SU-DHL-6 (cell line): ENCODE results near the gene SRP68.

Source experiments
- H2AFZ ChIP-seq: fragments of 200-600 bp; sonication (generic); 2 replicates; pipeline ENCODE4 v1.6.1; 2014; ENCODE audit warnings: low read depth, mild to moderate bottlenecking, moderate library complexity, mixed read lengths, antibody characterized with exemption, low read length; ENCODE audit not compliant: severe bottlenecking
- H3F3A ChIP-seq: fragments of 200-600 bp; shearing (Covaris generic); 2 replicates; pipeline ENCODE4 v1.6.0; 2016; ENCODE audit warnings: antibody characterized with exemption, mild to moderate bottlenecking; ENCODE audit not compliant: insufficient read depth
- H3K27ac ChIP-seq: fragments of 200-600 bp; sonication (generic); 2 replicates; pipeline ENCODE4 v1.5.1; 2016; ENCODE audit warnings: low read depth, mild to moderate bottlenecking, low read length, moderate library complexity, mixed read lengths
- H3K27me3 ChIP-seq: fragments of 200-600 bp; sonication (generic), shearing (Covaris generic); 2 replicates; pipeline ENCODE4 v1.6.0; 2014; ENCODE audit warnings: mild to moderate bottlenecking, low read length
- H3K36me3 ChIP-seq: fragments of 200-600 bp; sonication (generic); 2 replicates; pipeline ENCODE4 v1.6.1; 2014; ENCODE audit warnings: mild to moderate bottlenecking, low read length, mixed read lengths
- H3K4me2 ChIP-seq: fragments of 300-600, 200-600 bp; shearing (Covaris generic), sonication (generic); 2 replicates; pipeline ENCODE4 v1.6.0; 2014; ENCODE audit warnings: low read length, low read depth, mild to moderate bottlenecking; ENCODE audit not compliant: poor library complexity, severe bottlenecking
- H3K4me3 ChIP-seq: fragments of 200-600 bp; sonication (generic); 2 replicates; pipeline ENCODE4 v1.5.1; 2014; ENCODE audit warnings: antibody characterized with exemption, low read length, mild to moderate bottlenecking, mixed read lengths; ENCODE audit not compliant: insufficient read depth, poor library complexity, severe bottlenecking
- H3K79me2 ChIP-seq: fragments of 200-600 bp; sonication (generic); 2 replicates; pipeline ENCODE4 v1.6.1; 2014; ENCODE audit warnings: mild to moderate bottlenecking, low read length, moderate library complexity; ENCODE audit not compliant: insufficient read depth
- H3K9ac ChIP-seq: fragments of 200-600 bp; sonication (generic); 2 replicates; pipeline ENCODE4 v1.7.0; 2014; ENCODE audit warnings: mild to moderate bottlenecking, low read length
- H3K9me2 ChIP-seq: fragments of 200-600 bp; sonication (generic); replicated peaks from 2 replicates; pipeline ENCODE4 v1.6.1; 2014; ENCODE audit warnings: low read length; ENCODE audit not compliant: insufficient read depth
- H3K9me3 ChIP-seq: fragments of 200-600 bp; sonication (generic); 2 replicates; pipeline ENCODE4 v1.6.1; 2014; ENCODE audit warnings: low read length, mixed read lengths; ENCODE audit not compliant: insufficient read depth
- H4K20me1 ChIP-seq: fragments of 200-600 bp; sonication (generic); 2 replicates; pipeline ENCODE4 v1.6.1; 2014; ENCODE audit warnings: low read depth, mild to moderate bottlenecking, antibody characterized with exemption, low read length, moderate library complexity, mixed read lengths
- EZH2phosphoT487 ChIP-seq: fragments of 200-600 bp; sonication (generic), shearing (Covaris generic); conservative IDR thresholded peaks from 2 replicates; pipeline ENCODE4 v1.6.1; 2018; ENCODE audit warnings: mild to moderate bottlenecking, antibody characterized with exemption, low read length, moderate library complexity, mixed read lengths
- TF ChIP-seq, protein P1 (sequence below): fragments of 200-600 bp; sonication (generic); IDR thresholded peaks from one replicate; pipeline ENCODE4 v1.5.1; 2017; ENCODE audit warnings: antibody characterized with exemption, mild to moderate bottlenecking, low read length, moderate library complexity; ENCODE audit not compliant: insufficient read depth, poor library complexity, severe bottlenecking

SRP68 gene

DNA sequence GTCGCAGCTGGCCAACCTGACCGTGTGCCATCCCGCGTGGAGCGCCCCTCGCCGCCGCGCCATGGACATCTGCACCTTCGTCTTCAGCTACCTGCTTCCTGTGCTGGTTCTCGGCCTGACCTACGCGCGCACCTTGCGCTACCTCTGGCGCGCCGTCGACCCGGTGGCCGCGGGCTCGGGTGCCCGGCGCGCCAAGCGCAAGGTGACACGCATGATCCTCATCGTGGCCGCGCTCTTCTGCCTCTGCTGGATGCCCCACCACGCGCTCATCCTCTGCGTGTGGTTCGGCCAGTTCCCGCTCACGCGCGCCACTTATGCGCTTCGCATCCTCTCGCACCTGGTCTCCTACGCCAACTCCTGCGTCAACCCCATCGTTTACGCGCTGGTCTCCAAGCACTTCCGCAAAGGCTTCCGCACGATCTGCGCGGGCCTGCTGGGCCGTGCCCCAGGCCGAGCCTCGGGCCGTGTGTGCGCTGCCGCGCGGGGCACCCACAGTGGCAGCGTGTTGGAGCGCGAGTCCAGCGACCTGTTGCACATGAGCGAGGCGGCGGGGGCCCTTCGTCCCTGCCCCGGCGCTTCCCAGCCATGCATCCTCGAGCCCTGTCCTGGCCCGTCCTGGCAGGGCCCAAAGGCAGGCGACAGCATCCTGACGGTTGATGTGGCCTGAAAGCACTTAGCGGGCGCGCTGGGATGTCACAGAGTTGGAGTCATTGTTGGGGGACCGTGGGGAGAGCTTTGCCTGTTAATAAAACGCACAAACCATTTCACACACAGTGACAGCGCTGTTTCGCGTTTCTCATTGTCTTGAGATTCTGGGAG is 4.7 kb upstream of the SRP68 start:
- Histone ChIP-seq H3K27me3 (no peaks in the 10 kb centered on the region), H3K9ac (no peak overlapping the region)

DNA sequence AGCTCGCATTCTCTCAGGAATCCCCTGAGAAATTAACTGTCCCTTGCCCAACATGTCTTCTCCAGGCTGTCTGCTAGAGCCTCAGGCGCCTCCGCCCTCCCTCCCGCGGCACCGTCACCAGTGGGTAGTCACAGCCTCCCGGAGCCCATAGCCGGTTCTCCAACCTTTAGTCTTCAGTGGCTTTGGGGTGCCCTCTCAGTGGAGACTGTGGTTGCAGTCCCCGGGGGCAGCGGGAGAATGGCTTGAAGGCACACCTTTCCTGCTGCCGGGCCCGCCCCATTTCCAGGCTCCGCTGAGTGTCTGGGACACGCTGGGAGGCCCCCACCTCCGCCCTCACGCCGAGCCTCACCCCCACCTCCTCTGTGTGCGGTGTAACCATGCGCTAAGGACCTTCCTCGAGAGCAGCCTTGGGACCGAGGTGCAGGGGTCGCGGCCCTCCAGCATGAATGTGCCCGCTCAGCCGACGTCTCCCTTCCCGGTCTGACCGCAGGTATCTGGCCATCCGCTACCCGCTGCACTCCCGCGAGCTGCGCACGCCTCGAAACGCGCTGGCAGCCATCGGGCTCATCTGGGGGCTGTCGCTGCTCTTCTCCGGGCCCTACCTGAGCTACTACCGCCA is 3.9 kb upstream of the SRP68 start:
- Histone ChIP-seq H3K79me2 (peaks cover 17% of the 10 kb centered on the region), H3K4me2 (no peak overlapping the region), H4K20me1 (no peaks in the 10 kb centered on the region), H3K27me3 (no peaks in the 10 kb centered on the region), H3K9me3 (no peaks in the 10 kb centered on the region), H3F3A (peaks cover 8% of the 10 kb centered on the region), H3K27ac (no peak overlapping the region), H3K9me2 (no peaks in the 10 kb centered on the region), H3K36me3 (no peaks in the 10 kb centered on the region), H2AFZ (no peak overlapping the region), H3K9ac (no peak overlapping the region), H3K4me3 (no peak overlapping the region)
- TF ChIP-seq, protein P1, sequence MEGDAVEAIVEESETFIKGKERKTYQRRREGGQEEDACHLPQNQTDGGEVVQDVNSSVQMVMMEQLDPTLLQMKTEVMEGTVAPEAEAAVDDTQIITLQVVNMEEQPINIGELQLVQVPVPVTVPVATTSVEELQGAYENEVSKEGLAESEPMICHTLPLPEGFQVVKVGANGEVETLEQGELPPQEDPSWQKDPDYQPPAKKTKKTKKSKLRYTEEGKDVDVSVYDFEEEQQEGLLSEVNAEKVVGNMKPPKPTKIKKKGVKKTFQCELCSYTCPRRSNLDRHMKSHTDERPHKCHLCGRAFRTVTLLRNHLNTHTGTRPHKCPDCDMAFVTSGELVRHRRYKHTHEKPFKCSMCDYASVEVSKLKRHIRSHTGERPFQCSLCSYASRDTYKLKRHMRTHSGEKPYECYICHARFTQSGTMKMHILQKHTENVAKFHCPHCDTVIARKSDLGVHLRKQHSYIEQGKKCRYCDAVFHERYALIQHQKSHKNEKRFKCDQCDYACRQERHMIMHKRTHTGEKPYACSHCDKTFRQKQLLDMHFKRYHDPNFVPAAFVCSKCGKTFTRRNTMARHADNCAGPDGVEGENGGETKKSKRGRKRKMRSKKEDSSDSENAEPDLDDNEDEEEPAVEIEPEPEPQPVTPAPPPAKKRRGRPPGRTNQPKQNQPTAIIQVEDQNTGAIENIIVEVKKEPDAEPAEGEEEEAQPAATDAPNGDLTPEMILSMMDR = no peak
- TF ChIP-seq EZH2phosphoT487 = no peak

More for the DNA sequence above, 4.7 kb upstream of the SRP68 start:
- H3K79me2 ChIP-seq = peaks cover 10% of the 10 kb centered on the region
- no peak for TF ChIP-seq EZH2phosphoT487
- TF ChIP-seq, protein P1 = no peak
- no peaks in the 10 kb centered on the region for H3K36me3 ChIP-seq
- no peak overlapping the region for H2AFZ ChIP-seq
- H3K4me2 ChIP-seq = no peak overlapping the region
- H3K4me3 ChIP-seq = no peak overlapping the region
- no peaks in the 10 kb centered on the region for H4K20me1 ChIP-seq
- no peaks in the 10 kb centered on the region for H3K9me2 ChIP-seq
- H3F3A ChIP-seq = peaks cover under 1% of the 10 kb centered on the region
- no peak overlapping the region for H3K27ac ChIP-seq
- H3K9me3 ChIP-seq = no peaks in the 10 kb centered on the region

DNA sequence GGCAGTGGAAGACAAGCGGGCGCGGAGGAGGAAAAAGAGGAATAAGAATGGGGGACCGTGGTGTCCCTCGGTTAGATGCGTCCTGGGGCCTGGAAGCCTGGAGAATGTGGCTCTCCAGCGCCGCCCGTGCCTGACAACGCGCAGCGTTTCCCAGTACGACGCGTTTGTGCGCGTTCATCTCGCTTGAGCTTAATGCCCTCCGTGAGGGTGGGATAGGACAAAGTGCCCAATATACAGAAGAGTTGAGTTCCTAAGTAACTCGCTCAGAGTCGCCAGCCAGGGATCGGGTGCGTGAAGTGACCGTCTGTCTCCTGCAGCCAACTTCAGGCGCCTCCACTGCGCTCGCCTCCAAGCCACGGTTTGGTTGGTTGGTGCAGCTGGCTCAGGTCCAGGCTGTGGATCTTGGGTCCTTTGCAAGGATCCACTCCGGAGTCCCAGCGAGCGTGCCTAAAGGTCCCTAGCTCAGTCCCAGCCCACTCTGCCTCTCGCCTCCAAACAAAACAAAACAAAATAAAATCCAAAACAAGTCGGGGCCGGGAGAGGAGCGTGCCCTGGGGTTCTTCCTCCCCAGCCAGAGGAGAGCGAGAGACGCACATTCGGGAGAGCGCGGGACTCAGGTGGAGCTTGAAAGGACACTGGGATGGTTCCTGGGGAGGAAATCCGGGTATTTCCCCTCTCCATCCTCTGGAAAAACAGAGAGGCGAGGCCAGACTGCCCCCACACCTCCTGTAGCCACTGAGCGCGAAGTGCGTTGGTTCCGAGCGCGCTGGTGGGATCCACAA is 3.2 kb upstream of the SRP68 start:
- H4K20me1 ChIP-seq = no peaks in the 10 kb centered on the region
- H3K36me3 ChIP-seq = no peaks in the 10 kb centered on the region
- H3F3A ChIP-seq = peaks cover 12% of the 10 kb centered on the region
- no peak overlapping the region for H3K9ac ChIP-seq
- no peak overlapping the region for H2AFZ ChIP-seq
- no peak overlapping the region for H3K27ac ChIP-seq
- H3K27me3 ChIP-seq = no peaks in the 10 kb centered on the region
- no peaks in the 10 kb centered on the region for H3K9me3 ChIP-seq
- peaks cover 24% of the 10 kb centered on the region for H3K79me2 ChIP-seq
- no peak overlapping the region for H3K4me3 ChIP-seq
- no peak for TF ChIP-seq EZH2phosphoT487
- TF ChIP-seq, protein P1 = no peak
- no peaks in the 10 kb centered on the region for H3K9me2 ChIP-seq
- H3K4me2 ChIP-seq = no peak overlapping the region
